CD14-positive monocyte (primary cell): Measurements from ENCODE around the gene BRD8. TPM values are rescaled to one million over a fixed set of nuclear protein-coding genes. Genes with fewer than 3 reads are reported as not detected.
A peak's percentile ranks its signal among the peaks of the same experiment; 100 is the strongest.

ENCODE experiments used
- DNase-seq, 3 donors: peaks; one replicate each; pipeline ENCODE4 v3.0.0-alpha.2; 2011 to 2022
- H2AFZ ChIP-seq: 2 replicates; pipeline ENCODE4 v1.6.0; 2012; ENCODE audit warnings: mild to moderate bottlenecking, low read depth, low read length, inconsistent platforms; ENCODE audit not compliant: insufficient read depth, poor library complexity, severe bottlenecking
- H3K27ac ChIP-seq, 2 donors: 1 replicate in 1 of 2; 2 replicates in 1 of 2; pipeline ENCODE4 v1.5.1; 2012 to 2013; ENCODE audit warnings: low read length in 2 of 2, control low read depth in 1 of 2, inconsistent platforms in 1 of 2, low read depth in 1 of 2, mild to moderate bottlenecking in 1 of 2
- H3K27me3 ChIP-seq, 2 donors: one replicate each; pipeline versions ENCODE4 v1.6.0 to v1.6.1; 2011 to 2013; ENCODE audit warnings: low read length in 2 of 2; ENCODE audit not compliant: control insufficient read depth in 2 of 2, insufficient read depth in 2 of 2
- H3K36me3 ChIP-seq, 2 donors: replicated peaks in 1 of 2; 1 replicate in 1 of 2; 2 replicates in 1 of 2; pipeline versions ENCODE4 v1.5.1 to v1.6.1; 2012 to 2013; ENCODE audit warnings: low read length in 2 of 2, control low read depth in 1 of 2, inconsistent platforms in 1 of 2, mild to moderate bottlenecking in 1 of 2; ENCODE audit not compliant: insufficient read depth in 2 of 2, control insufficient read depth in 1 of 2
- H3K4me1 ChIP-seq, 2 donors: 1 replicate in 1 of 2; 2 replicates in 1 of 2; pipeline versions ENCODE4 v1.5.1 to v1.6.1; 2012 to 2013; ENCODE audit warnings: low read length in 2 of 2, control low read depth in 1 of 2, inconsistent platforms in 1 of 2, mild to moderate bottlenecking in 1 of 2, moderate library complexity in 1 of 2; ENCODE audit not compliant: insufficient read depth in 2 of 2, control insufficient read depth in 1 of 2
- H3K4me2 ChIP-seq: replicated peaks from 2 replicates; pipeline ENCODE3; 2012; ENCODE audit warnings: low read length, moderate library complexity, mild to moderate bottlenecking; ENCODE audit not compliant: poor library complexity, severe bottlenecking; ENCODE audit errors: extremely low read depth
- H3K4me3 ChIP-seq, 3 experiments: fragments of 200-600 bp in 1 of 3; sonication (generic) in 1 of 3; replicated peaks in 1 of 3; 1 replicate in 2 of 3; 2 replicates in 1 of 3; pipeline ENCODE4 v1.5.1; 2011 to 2013; ENCODE audit warnings: low read length in 3 of 3, mild to moderate bottlenecking in 3 of 3, control low read depth in 2 of 3, low read depth in 2 of 3, inconsistent platforms in 1 of 3, moderate library complexity in 1 of 3
- H3K79me2 ChIP-seq: 2 replicates; pipeline ENCODE4 v1.6.0; 2012; ENCODE audit warnings: mild to moderate bottlenecking, control low read depth, inconsistent platforms, low read length, moderate library complexity; ENCODE audit not compliant: insufficient read depth
- H3K9ac ChIP-seq: 2 replicates; pipeline ENCODE4 v1.6.0; 2017; ENCODE audit warnings: low read length, mild to moderate bottlenecking; ENCODE audit not compliant: insufficient read depth, poor library complexity, severe bottlenecking
- H3K9me3 ChIP-seq, 2 donors: replicated peaks in 1 of 2; 1 replicate in 1 of 2; 2 replicates in 1 of 2; pipeline versions ENCODE4 v1.5.1 to v1.6.1; 2012 to 2013; ENCODE audit warnings: low read length in 2 of 2, control low read depth in 1 of 2; ENCODE audit not compliant: control insufficient read depth in 1 of 2, insufficient read depth in 1 of 2
- H4K20me1 ChIP-seq: 2 replicates; pipeline ENCODE4 v1.6.0; 2012; ENCODE audit warnings: mild to moderate bottlenecking, low read length, control low read depth, moderate library complexity; ENCODE audit not compliant: insufficient read depth
- H3K27ac Mint-ChIP-seq, 7 donors: one replicate each; pipeline ENCODE4 v1.8.0; 2020; ENCODE audit warnings: mild to moderate bottlenecking in 7 of 7, mixed read lengths in 7 of 7, moderate library complexity in 6 of 7, inconsistent platforms in 2 of 7
- H3K27me3 Mint-ChIP-seq, 3 donors: one replicate each; pipeline ENCODE4 v1.8.0; 2021 to 2022; ENCODE audit warnings: low read depth in 3 of 3, mild to moderate bottlenecking in 3 of 3, mixed read lengths in 3 of 3, moderate library complexity in 3 of 3, inconsistent platforms in 1 of 3
- H3K36me3 Mint-ChIP-seq, 2 donors: one replicate each; pipeline ENCODE4 v1.8.0; 2020; ENCODE audit warnings: mixed read lengths in 2 of 2, inconsistent platforms in 1 of 2, mild to moderate bottlenecking in 1 of 2
- H3K4me1 Mint-ChIP-seq: one replicate; pipeline ENCODE4 v1.8.0; 2020; ENCODE audit warnings: mild to moderate bottlenecking, mixed read lengths
- H3K4me3 Mint-ChIP-seq, 2 donors: one replicate each; pipeline ENCODE4 v1.8.0; 2020; ENCODE audit warnings: mild to moderate bottlenecking in 2 of 2, mixed read lengths in 2 of 2, moderate library complexity in 1 of 2
- H3K9me3 Mint-ChIP-seq, 7 donors: one replicate each; pipeline ENCODE4 v1.8.0; 2020 to 2022; ENCODE audit warnings: mixed read lengths in 7 of 7, mild to moderate bottlenecking in 6 of 7, moderate library complexity in 6 of 7, inconsistent platforms in 2 of 7
- WGBS: methylation state at CpG from one replicate; pipeline ENCODE4 v1.1.5; 2013; ENCODE audit warnings: missing lambda C conversion rate; ENCODE audit not compliant: insufficient coverage; 5-methylcytosine and 5-hydroxymethylcytosine counted together
- intact Hi-C, 2 donors: fragments of 100-400 bp; cut with micrococcal nuclease; formaldehyde crosslinking; loops; one replicate each; pipeline versions ENCODE4 v1.15.0 to v1.15.1; 2023
- polyA plus RNA-seq, 3 donors: library from polyadenylated mRNA; depleted of rRNA in 1 of 3; unstranded in 2 of 3; stranded (reverse) in 1 of 3; fragments of 300-500 nt in 2 of 3; fragments of >200 nt in 1 of 3; fragmentation: Illumina TruSeq in 2 of 3; gene quantifications; 1 replicate in 2 of 3; 2 replicates in 1 of 3; pipeline ENCODE4 v1.2.3, GENCODE V29; 2012 to 2021
- TF ChIP-seq, protein P1 (sequence below): fragments of 200-600 bp; IDR thresholded peaks from one replicate; pipeline ENCODE4 v1.8.0; 2022; ENCODE audit warnings: antibody characterized with exemption, mild to moderate bottlenecking

BRD8 gene
- polyA plus RNA-seq, 3 donors: 9.8 to 19.6 (median 17.6) TPM

DNA sequence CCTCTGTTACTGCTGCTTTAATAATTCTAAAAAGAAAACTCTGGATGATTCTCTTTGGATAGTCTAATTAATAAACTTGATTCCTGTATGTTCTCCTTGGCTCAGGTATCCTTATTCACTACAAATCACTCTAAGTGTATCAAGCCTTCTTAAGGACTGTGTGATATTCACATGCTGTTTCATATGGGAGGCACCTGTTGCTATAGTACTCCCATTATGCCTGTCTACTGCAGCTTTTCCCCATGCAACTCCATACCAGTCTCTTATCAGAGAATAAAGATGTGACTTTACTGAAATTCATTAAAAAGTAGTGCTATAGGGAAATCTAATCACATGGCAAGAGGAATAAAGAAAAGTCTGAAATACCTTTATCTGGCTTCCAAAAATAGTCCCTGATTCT, 14.7 kb downstream of the BRD8 start:
- intact Hi-C loops: no loop called here

DNA sequence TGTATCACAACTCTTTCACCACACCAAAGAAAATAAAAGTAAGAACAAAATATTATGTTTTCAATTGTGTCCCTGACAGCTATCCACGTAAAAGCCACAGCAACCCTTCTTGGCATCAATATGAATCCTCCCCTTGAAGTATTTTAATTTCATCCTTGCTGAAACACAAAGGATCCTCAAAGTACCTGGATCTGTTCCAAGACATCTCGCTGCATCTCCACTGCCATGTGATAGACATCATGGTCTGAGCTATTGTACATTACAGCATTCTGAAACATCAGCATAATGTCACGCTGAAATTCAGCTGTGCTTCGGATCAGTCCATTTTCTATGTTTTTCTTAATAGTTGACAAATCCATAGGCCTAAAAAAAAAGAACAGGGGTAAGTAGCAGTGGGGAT, 17.7 kb downstream of the BRD8 start:
- Histone ChIP-seq H3K9ac (no peak overlapping the region), H3K4me2 (no peak overlapping the region), H3K4me1 (no peaks in the 10 kb centered on the region), H3K4me3 (no peak overlapping the region), H3K36me3 (peaks cover 94 to 98% of the 10 kb centered on the region in 2 donors), H3K79me2 (no peaks in the 10 kb centered on the region), H3K27ac (no peak overlapping the region), H4K20me1 (no peaks in the 10 kb centered on the region), H2AFZ (no peak overlapping the region), H3K27me3 (no peaks in the 10 kb centered on the region), H3K9me3 (no peaks in the 10 kb centered on the region)
- Mint-ChIP-seq H3K36me3 (peaks cover 88 to 100% of the 10 kb centered on the region in 2 donors), H3K4me3 (no peak overlapping the region), H3K9me3 (no peaks in the 10 kb centered on the region), H3K27me3 (no peaks in the 10 kb centered on the region), H3K27ac (no peak overlapping the region), H3K4me1 (no peaks in the 10 kb centered on the region)
- intact Hi-C loops: no loop called here
- no peak for DNase-seq
- TF ChIP-seq, protein P1, sequence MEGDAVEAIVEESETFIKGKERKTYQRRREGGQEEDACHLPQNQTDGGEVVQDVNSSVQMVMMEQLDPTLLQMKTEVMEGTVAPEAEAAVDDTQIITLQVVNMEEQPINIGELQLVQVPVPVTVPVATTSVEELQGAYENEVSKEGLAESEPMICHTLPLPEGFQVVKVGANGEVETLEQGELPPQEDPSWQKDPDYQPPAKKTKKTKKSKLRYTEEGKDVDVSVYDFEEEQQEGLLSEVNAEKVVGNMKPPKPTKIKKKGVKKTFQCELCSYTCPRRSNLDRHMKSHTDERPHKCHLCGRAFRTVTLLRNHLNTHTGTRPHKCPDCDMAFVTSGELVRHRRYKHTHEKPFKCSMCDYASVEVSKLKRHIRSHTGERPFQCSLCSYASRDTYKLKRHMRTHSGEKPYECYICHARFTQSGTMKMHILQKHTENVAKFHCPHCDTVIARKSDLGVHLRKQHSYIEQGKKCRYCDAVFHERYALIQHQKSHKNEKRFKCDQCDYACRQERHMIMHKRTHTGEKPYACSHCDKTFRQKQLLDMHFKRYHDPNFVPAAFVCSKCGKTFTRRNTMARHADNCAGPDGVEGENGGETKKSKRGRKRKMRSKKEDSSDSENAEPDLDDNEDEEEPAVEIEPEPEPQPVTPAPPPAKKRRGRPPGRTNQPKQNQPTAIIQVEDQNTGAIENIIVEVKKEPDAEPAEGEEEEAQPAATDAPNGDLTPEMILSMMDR: no peak
- 95% methylated on average over 2 of the region's 4 CpGs for WGBS

More for the DNA sequence above, 14.7 kb downstream of the BRD8 start:
- no peak overlapping the region for H3K27ac ChIP-seq
- H3K4me2 ChIP-seq: no peak overlapping the region
- no peak overlapping the region for H3K9ac ChIP-seq
- no peaks in the 10 kb centered on the region for H3K4me1 Mint-ChIP-seq
- no peaks in the 10 kb centered on the region for H3K27me3 Mint-ChIP-seq
- no peaks in the 10 kb centered on the region for H3K9me3 Mint-ChIP-seq
- no peaks in the 10 kb centered on the region for H3K4me1 ChIP-seq
- no peak overlapping the region for H3K4me3 Mint-ChIP-seq
- H2AFZ ChIP-seq: no peak overlapping the region
- H3K79me2 ChIP-seq: no peaks in the 10 kb centered on the region
- peaks cover 98 to 100% of the 10 kb centered on the region in 2 donors for H3K36me3 ChIP-seq
- DNase-seq: no peak
- no peaks in the 10 kb centered on the region for H4K20me1 ChIP-seq
- peak overlapping the region in 1 of 7 donors; percentile 79 for H3K27ac Mint-ChIP-seq
- H3K27me3 ChIP-seq: no peaks in the 10 kb centered on the region
- H3K36me3 Mint-ChIP-seq: peaks cover 93 to 99% of the 10 kb centered on the region in 2 donors
- no peaks in the 10 kb centered on the region for H3K9me3 ChIP-seq
- H3K4me3 ChIP-seq: no peak overlapping the region
- TF ChIP-seq, protein P1: no peak
